ENCODE measurements around the gene C20orf202. TPM values are rescaled to one million over a fixed set of nuclear protein-coding genes. Genes with fewer than 3 reads are reported as not detected.

The C20orf202 gene
- total RNA-seq, 8 experiments from 2014 or later, result 0.11 to 0.24 (median 0.20) TPM; not detected in 4

- H3K27ac ChIP-seq, result no peak overlapping the region
- ATAC-seq (replicated peaks in 6 of 8), result peak in 3 of 8 experiments; percentile 20 to 33 (median 33)
- H3K4me1 ChIP-seq (replicated peaks in 1 of 2), result no peaks in the 10 kb centered on the region
- in situ Hi-C loops (cut with MboI; ENCODE audit: low pct_unique_long_range_greater_than_20kb in 2 of 9, low sequenced_read_pairs in 9 of 9, unreplicated experiment in 9 of 9), result no loop called here
- H3K4me3 ChIP-seq, result no peak overlapping the region
- WGBS, 10 experiments, result 0 to 90% (median 72%) methylated on average over 1 to 2 of the region's 4 CpGs; no CpG with 5 or more reads in 5 of the 10 experiments
These were observed 31.7 kb upstream of the C20orf202 start for GRCh38 chr20:1171461-1172093.

- 33 to 95% (median 67%) methylated on average over 1 to 3 of the region's 4 CpGs; no CpG with 5 or more reads in 5 of the 10 experiments for WGBS, 10 experiments
- peak in 1 of 8 experiments; percentile 37 for ATAC-seq (replicated peaks in 6 of 8)
- Histone ChIP-seq H3K4me3 (no peak overlapping the region), H3K4me1 (replicated peaks in 1 of 2) (no peaks in the 10 kb centered on the region), H3K27ac (no peak overlapping the region)
- in situ Hi-C loops (cut with MboI; ENCODE audit: low pct_unique_long_range_greater_than_20kb in 2 of 9, low sequenced_read_pairs in 9 of 9, unreplicated experiment in 9 of 9), result no loop called here
These were observed 29.6 kb upstream of the C20orf202 start for GRCh38 chr20:1173698-1174097.

GRCh38 chr20:1174787-1175186 is 28.5 kb upstream of the C20orf202 start:
- Histone ChIP-seq H3K4me1 (replicated peaks in 1 of 2) (no peaks in the 10 kb centered on the region), H3K27ac (no peak overlapping the region), H3K4me3 (no peak overlapping the region)
- WGBS, 10 experiments, result 70 to 100% (median 97%) methylated on average over 1 to 5 of the region's 8 CpGs; no CpG with 5 or more reads in 5 of the 10 experiments
- ATAC-seq (replicated peaks in 6 of 8), result peak in 1 of 8 experiments; percentile 37
- in situ Hi-C loops (cut with MboI; ENCODE audit: low pct_unique_long_range_greater_than_20kb in 2 of 9, low sequenced_read_pairs in 9 of 9, unreplicated experiment in 9 of 9), result no loop called here

GRCh38 chr20:1177680-1178079 is 25.6 kb upstream of the C20orf202 start:
- Histone ChIP-seq H3K4me3 (no peak overlapping the region), H3K27ac (no peak overlapping the region), H3K4me1 (replicated peaks in 1 of 2) (no peaks in the 10 kb centered on the region)
- in situ Hi-C loops (cut with MboI; ENCODE audit: low pct_unique_long_range_greater_than_20kb in 2 of 9, low sequenced_read_pairs in 9 of 9, unreplicated experiment in 9 of 9), result no loop called here
- WGBS, 10 experiments, result 50 to 100% (median 100%) methylated on average over 1 of the region's 5 CpGs; no CpG with 5 or more reads in 7 of the 10 experiments
- peak in 4 of 8 experiments; percentile 23 to 56 (median 54) for ATAC-seq (replicated peaks in 6 of 8)

- 48 to 100% (median 83%) methylated on average over 1 to 2 of the region's 3 CpGs; no CpG with 5 or more reads in 3 of the 10 experiments for WGBS, 10 experiments
- H3K27ac ChIP-seq, result no peak overlapping the region
- in situ Hi-C loops (cut with MboI; ENCODE audit: low pct_unique_long_range_greater_than_20kb in 2 of 9, low sequenced_read_pairs in 9 of 9, unreplicated experiment in 9 of 9), result no loop called here
- no peak overlapping the region for H3K4me3 ChIP-seq
- H3K4me1 ChIP-seq (replicated peaks in 1 of 2), result no peaks in the 10 kb centered on the region
- no peak for ATAC-seq (replicated peaks in 6 of 8)
These were observed 25.2 kb upstream of the C20orf202 start for GRCh38 chr20:1178103-1178502.

- Histone ChIP-seq H3K27ac (no peak overlapping the region), H3K4me3 (no peak overlapping the region), H3K4me1 (replicated peaks in 1 of 2) (no peaks in the 10 kb centered on the region)
- 68 to 100% (median 92%) methylated on average over 2 to 3 of the region's 3 CpGs; no CpG with 5 or more reads in 3 of the 10 experiments for WGBS, 10 experiments
- no peak for ATAC-seq (replicated peaks in 6 of 8)
- in situ Hi-C loops (cut with MboI; ENCODE audit: low pct_unique_long_range_greater_than_20kb in 2 of 9, low sequenced_read_pairs in 9 of 9, unreplicated experiment in 9 of 9), result no loop called here
These were observed 24.6 kb upstream of the C20orf202 start for GRCh38 chr20:1178623-1179022.

GRCh38 chr20:1180949-1181348 is 22.3 kb upstream of the C20orf202 start:
- ATAC-seq (replicated peaks in 6 of 8), result no peak
- H3K4me1 ChIP-seq (replicated peaks in 1 of 2), result peaks cover 0 to 3% of the 10 kb centered on the region in 2 donors
- WGBS, 10 experiments, result 75 to 100% (median 97%) methylated on average over 1 to 24 of the region's 27 CpGs; no CpG with 5 or more reads in 6 of the 10 experiments
- H3K27ac ChIP-seq, result no peak overlapping the region
- in situ Hi-C loops (cut with MboI; ENCODE audit: low pct_unique_long_range_greater_than_20kb in 2 of 9, low sequenced_read_pairs in 9 of 9, unreplicated experiment in 9 of 9), result no loop called here
- no peak overlapping the region for H3K4me3 ChIP-seq

- no peak overlapping the region for H3K27ac ChIP-seq
- no peak overlapping the region for H3K4me3 ChIP-seq
- 40 to 100% (median 80%) methylated on average over 1 to 2 of the region's 4 CpGs; no CpG with 5 or more reads in 4 of the 10 experiments for WGBS, 10 experiments
- peaks cover 0 to 3% of the 10 kb centered on the region in 2 donors for H3K4me1 ChIP-seq (replicated peaks in 1 of 2)
- in situ Hi-C loops (cut with MboI; ENCODE audit: low pct_unique_long_range_greater_than_20kb in 2 of 9, low sequenced_read_pairs in 9 of 9, unreplicated experiment in 9 of 9), result no loop called here
- ATAC-seq (replicated peaks in 6 of 8), result no peak
These were observed 21.1 kb upstream of the C20orf202 start for GRCh38 chr20:1182106-1182505.

- Histone ChIP-seq H3K4me1 (replicated peaks in 1 of 2) (peaks cover 0 to 3% of the 10 kb centered on the region in 2 donors), H3K4me3 (no peak overlapping the region), H3K27ac (no peak overlapping the region)
- in situ Hi-C loops (cut with MboI; ENCODE audit: low pct_unique_long_range_greater_than_20kb in 2 of 9, low sequenced_read_pairs in 9 of 9, unreplicated experiment in 9 of 9), result no loop called here
- ATAC-seq (replicated peaks in 6 of 8), result no peak
- WGBS, 10 experiments, result 49 to 100% (median 93%) methylated on average over 1 to 3 of the region's 6 CpGs; no CpG with 5 or more reads in 5 of the 10 experiments
These were observed 20.1 kb upstream of the C20orf202 start for GRCh38 chr20:1183153-1183552.

- WGBS, 10 experiments, result 12 to 100% methylated on average over 1 to 9 of the region's 13 CpGs; no CpG with 5 or more reads in 8 of the 10 experiments
- Histone ChIP-seq H3K4me1 (replicated peaks in 1 of 2) (peaks cover 0 to 3% of the 10 kb centered on the region in 2 donors), H3K27ac (no peak overlapping the region), H3K4me3 (peak overlapping the region; percentile 43 to 92 (median 67))
- no peak for ATAC-seq (replicated peaks in 6 of 8)
- in situ Hi-C loops (cut with MboI; ENCODE audit: low pct_unique_long_range_greater_than_20kb in 2 of 9, low sequenced_read_pairs in 9 of 9, unreplicated experiment in 9 of 9), result no loop called here
These were observed 19.0 kb upstream of the C20orf202 start for GRCh38 chr20:1184260-1184637.

- peak within 1 kb of the TSS in 1 of 2 donors; percentile 18 for H3K27ac ChIP-seq
- peak in 7 of 8 experiments; percentile 22 to 64 (median 54) for ATAC-seq (replicated peaks in 6 of 8)
- H3K4me3 ChIP-seq, result peak within 1 kb of the TSS; percentile 43 to 92 (median 67)
- H3K4me1 ChIP-seq (replicated peaks in 1 of 2), result peaks cover 0 to 3% of the 10 kb centered on the region in 2 donors
- in situ Hi-C loops (cut with MboI; ENCODE audit: low pct_unique_long_range_greater_than_20kb in 2 of 9, low sequenced_read_pairs in 9 of 9, unreplicated experiment in 9 of 9), result no loop called here
- 0% methylated on average over 2 of the region's 76 CpGs; no CpG with 5 or more reads in 9 of the 10 experiments for WGBS, 10 experiments
These were observed 18.5 kb upstream of the C20orf202 start, which contains the start of gene TMEM74B for GRCh38 chr20:1184638-1185315. TMEM74B (minus strand) TSS chr20:1184981; CDS start chr20:1183801, 1,180 bp downstream.

GRCh38 chr20:1185316-1185741 is 17.9 kb upstream of the C20orf202 start:
- ATAC-seq (replicated peaks in 6 of 8), result peak; percentile 21 to 86 (median 74)
- no CpG with 5 or more reads among the region's 54 CpGs for WGBS, 10 experiments
- peak overlapping the region in 1 of 2 donors; percentile 18 for H3K27ac ChIP-seq
- peak overlapping the region; percentile 43 to 92 (median 67) for H3K4me3 ChIP-seq
- in situ Hi-C loops (cut with MboI; ENCODE audit: low pct_unique_long_range_greater_than_20kb in 2 of 9, low sequenced_read_pairs in 9 of 9, unreplicated experiment in 9 of 9), result no loop called here
- H3K4me1 ChIP-seq (replicated peaks in 1 of 2), result peaks cover 0 to 3% of the 10 kb centered on the region in 2 donors

GRCh38 chr20:1185790-1186334 is 17.4 kb upstream of the C20orf202 start:
- in situ Hi-C loops (cut with MboI; ENCODE audit: low pct_unique_long_range_greater_than_20kb in 2 of 9, low sequenced_read_pairs in 9 of 9, unreplicated experiment in 9 of 9), result no loop called here
- ATAC-seq (replicated peaks in 6 of 8), result peak; percentile 66 to 85 (median 76)

More at GRCh38 chr20:1185790-1186334, 17.4 kb upstream of the C20orf202 start:
- WGBS, 10 experiments, result 0 to 59% (median 40%) methylated on average over 1 to 5 of the region's 20 CpGs; no CpG with 5 or more reads in 7 of the 10 experiments
- Histone ChIP-seq H3K4me1 (replicated peaks in 1 of 2) (peaks cover 0 to 3% of the 10 kb centered on the region in 2 donors), H3K27ac (peak overlapping the region in 1 of 2 donors; percentile 18), H3K4me3 (peak overlapping the region; percentile 43 to 92 (median 67))

Data from motor neuron (in vitro differentiated cells).